ENCODE results near the gene TP63. TPM values are rescaled to one million over a fixed set of nuclear protein-coding genes. Genes with fewer than 3 reads are reported as not detected.

The TP63 gene
- total and polyA plus RNA-seq, 2 experiments from 2014 or later, result not detected

- ATAC-seq (no peak), DNase-seq (ENCODE audit: low spot score) (no peak)
- Mint-ChIP-seq H3K4me1 (no peaks in the 10 kb centered on the region), H3K36me3 (ENCODE audit: low read depth) (no peaks in the 10 kb centered on the region), H3K4me3 (no peak overlapping the region), H3K9me3 (no peaks in the 10 kb centered on the region), H3K27me3 (ENCODE audit: insufficient read depth, low read depth, poor library complexity) (no peaks in the 10 kb centered on the region), H3K27ac (no peak overlapping the region)
- no peak overlapping the region for H3K4me2 ChIP-seq
- H3K4me1 ChIP-seq (ENCODE audit: insufficient read depth), result no peaks in the 10 kb centered on the region
- TF ChIP-seq NANOG (IDR thresholded peaks at IDR 0.05; ENCODE audit: borderline replicate concordance), result no peak
- no peak for TF ChIP-seq ZNF462 (CRISPR knock-in tag; IDR thresholded peaks at IDR 0.05)
- no peak for TF ChIP-seq EZH2phosphoT487 (IDR thresholded peaks at IDR 0.05; ENCODE audit: unreplicated experiment)
- no peak for TF ChIP-seq ZNF331 (CRISPR knock-in tag; IDR thresholded peaks at IDR 0.05; ENCODE audit: low read depth)
- no peak overlapping the region for H2AFZ ChIP-seq
- no peaks in the 10 kb centered on the region for H3K9me2 ChIP-seq (ENCODE audit: insufficient read depth)
- H3F3A ChIP-seq (replicated peaks; ENCODE audit: low read depth), result no peaks in the 10 kb centered on the region
- no peaks in the 10 kb centered on the region for H3K36me3 ChIP-seq (ENCODE audit: insufficient read depth)
- no peaks in the 10 kb centered on the region for H4K20me1 ChIP-seq (replicated peaks; ENCODE audit: insufficient read depth)
- H3K27ac ChIP-seq (ENCODE audit: low read depth), result no peak overlapping the region
- no peaks in the 10 kb centered on the region for H3K27me3 ChIP-seq (ENCODE audit: insufficient read depth)
- H3K4me3 ChIP-seq, result no peak overlapping the region
- H3K79me2 ChIP-seq (replicated peaks; ENCODE audit: insufficient read depth), result no peaks in the 10 kb centered on the region
These were observed 114.4 kb downstream of the TP63 start for GRCh38 chr3:189745622-189746021.

DNA sequence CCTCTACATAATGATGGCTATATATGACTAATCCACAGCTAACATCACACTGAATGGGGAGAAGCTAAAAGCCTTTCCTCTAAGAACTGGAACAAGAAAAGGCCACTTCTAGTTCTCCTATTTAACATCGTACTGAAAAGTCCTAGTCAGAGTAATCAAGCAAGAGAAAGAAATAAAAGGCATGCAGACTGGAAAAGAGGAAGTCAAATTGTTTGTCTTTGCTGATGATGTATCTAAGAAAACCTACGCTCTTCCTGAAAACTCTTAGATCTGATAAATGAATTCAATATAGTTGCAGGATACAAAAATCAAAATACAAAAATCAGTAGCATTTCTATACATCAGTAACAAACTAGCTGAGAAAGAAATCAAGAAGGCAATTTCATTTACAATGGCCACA is 116.9 kb downstream of the TP63 start:
- Histone ChIP-seq H3K27me3 (ENCODE audit: insufficient read depth) (no peaks in the 10 kb centered on the region), H3K79me2 (replicated peaks; ENCODE audit: insufficient read depth) (no peaks in the 10 kb centered on the region)
- H3K36me3 Mint-ChIP-seq (ENCODE audit: low read depth), result no peaks in the 10 kb centered on the region
- TF ChIP-seq EZH2 (IDR thresholded peaks at IDR 0.05; ENCODE audit: low read depth, unreplicated experiment) (no peak), CREB1 (CRISPR knock-in tag; IDR thresholded peaks at IDR 0.05; ENCODE audit: low read depth) (no peak), JUNB (IDR thresholded peaks at IDR 0.05; ENCODE audit: unreplicated experiment) (no peak), EZH2phosphoT487 (IDR thresholded peaks at IDR 0.05; ENCODE audit: unreplicated experiment) (no peak), POLR2AphosphoS5 (IDR thresholded peaks at IDR 0.05; ENCODE audit: low read depth) (no peak), ZNF114 (CRISPR knock-in tag; IDR thresholded peaks at IDR 0.05) (no peak), STAT1 (IDR thresholded peaks at IDR 0.05; ENCODE audit: unreplicated experiment) (no peak), ZNF331 (CRISPR knock-in tag; IDR thresholded peaks at IDR 0.05; ENCODE audit: low read depth) (no peak), NANOG (IDR thresholded peaks at IDR 0.05; ENCODE audit: borderline replicate concordance) (no peak)

More for the DNA sequence above, 116.9 kb downstream of the TP63 start:
- Histone ChIP-seq H3K27ac (ENCODE audit: low read depth) (no peak overlapping the region), H3K4me3 (no peak overlapping the region), H3F3A (replicated peaks; ENCODE audit: low read depth) (no peaks in the 10 kb centered on the region), H3K9me2 (ENCODE audit: insufficient read depth) (no peaks in the 10 kb centered on the region), H2AFZ (no peak overlapping the region), H3K4me1 (ENCODE audit: insufficient read depth) (no peaks in the 10 kb centered on the region), H4K20me1 (replicated peaks; ENCODE audit: insufficient read depth) (no peaks in the 10 kb centered on the region), H3K36me3 (ENCODE audit: insufficient read depth) (no peaks in the 10 kb centered on the region), H3K4me2 (no peak overlapping the region)
- no peaks in the 10 kb centered on the region for H3K4me1 Mint-ChIP-seq
- DNase-seq (ENCODE audit: low spot score) (no peak), ATAC-seq (no peak)
- H3K9me3 Mint-ChIP-seq, result no peaks in the 10 kb centered on the region; the same call in 2 of the 3 replicates
- no peaks in the 10 kb centered on the region for H3K27me3 Mint-ChIP-seq (ENCODE audit: insufficient read depth, low read depth, poor library complexity)
- H3K27ac Mint-ChIP-seq, result no peak overlapping the region
- H3K4me3 Mint-ChIP-seq, result no peak overlapping the region

All from GM23338 (cell line).